Thoracic aorta (tissue), 2 donors: ENCODE results near the gene NEK4. TPM values are rescaled to one million over a fixed set of nuclear protein-coding genes. Genes with fewer than 3 reads are reported as not detected.
"Not testable (repeated sequence)": the region's sequence is repeated elsewhere in the genome, so short reads cannot be mapped to it uniquely, and the experiment has no call there.

Experiments used
- ATAC-seq: fragments of 150-250 bp; one replicate; pipeline ENCODE4 v1.8.0; 2017; ENCODE audit warnings: low read depth; ENCODE audit not compliant: insufficient number of reproducible peaks, low FRiP score
- DNase-seq: peaks from one replicate; pipeline ENCODE4 v3.0.0-alpha.2; 2020; ENCODE audit warnings: low spot score
- H3K27ac ChIP-seq, 2 donors: fragments of 200-600 bp; sonication (generic); 1 replicate in 1 of 2; 2 replicates in 1 of 2; pipeline ENCODE4 v1.5.1; 2016; ENCODE audit warnings: mild to moderate bottlenecking in 2 of 2, moderate library complexity in 2 of 2
- H3K27me3 ChIP-seq: fragments of 200-600 bp; sonication (generic); replicated peaks from 2 replicates; pipeline ENCODE4 v1.6.0; 2016; ENCODE audit warnings: mild to moderate bottlenecking; ENCODE audit not compliant: insufficient read depth
- H3K36me3 ChIP-seq: fragments of 200-600 bp; sonication (generic); one replicate; pipeline ENCODE4 v1.5.1; 2016
- H3K4me1 ChIP-seq, 2 donors: fragments of 200-600 bp; sonication (generic); 1 replicate in 1 of 2; 2 replicates in 1 of 2; pipeline versions ENCODE4 v1.5.1 to v1.6.0; 2016; ENCODE audit warnings: low read depth in 2 of 2, mild to moderate bottlenecking in 1 of 2; ENCODE audit not compliant: control insufficient read depth in 1 of 2
- H3K4me3 ChIP-seq: fragments of 200-600 bp; sonication (generic); 2 replicates; pipeline ENCODE4 v1.5.1; 2016; ENCODE audit warnings: mild to moderate bottlenecking
- H3K9me3 ChIP-seq: fragments of 200-600 bp; sonication (generic); 2 replicates; pipeline ENCODE4 v1.5.1; 2016
- total RNA-seq, 2 donors: library from RNA; depleted of rRNA; stranded (reverse); fragments of >200 nt; gene quantifications; one replicate each; pipeline versions ENCODE4 v1.1.0 to v1.2.3, GENCODE V29; 2016
- TF ChIP-seq, protein P1 (sequence below): fragments of 200-600 bp; sonication (generic); IDR thresholded peaks from one replicate; pipeline ENCODE4 v1.5.1; 2019; ENCODE audit warnings: antibody characterized with exemption

The NEK4 gene
- total RNA-seq, 2 donors from 2014 or later: 17.5 to 24.4 TPM

DNA sequence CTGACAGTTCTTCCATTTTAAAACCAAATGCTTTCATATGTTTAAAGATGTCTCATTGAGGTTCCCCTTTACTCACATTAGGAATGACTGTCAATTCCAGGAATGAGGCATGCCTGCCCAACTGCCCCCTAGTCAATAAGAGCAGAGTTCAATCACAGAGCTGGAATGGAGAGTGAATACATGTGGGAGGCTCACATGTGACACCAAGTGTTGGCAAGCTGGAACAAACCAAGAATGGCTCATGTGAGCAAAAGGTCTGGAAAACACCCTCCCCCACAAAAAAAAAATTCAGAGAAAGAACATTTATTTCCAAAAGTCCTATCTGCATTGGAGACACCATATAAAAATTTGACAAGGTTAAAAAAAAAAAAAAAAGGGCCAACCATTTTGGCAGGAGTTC, 88.7 kb downstream of the NEK4 start:
- TF ChIP-seq, protein P1, sequence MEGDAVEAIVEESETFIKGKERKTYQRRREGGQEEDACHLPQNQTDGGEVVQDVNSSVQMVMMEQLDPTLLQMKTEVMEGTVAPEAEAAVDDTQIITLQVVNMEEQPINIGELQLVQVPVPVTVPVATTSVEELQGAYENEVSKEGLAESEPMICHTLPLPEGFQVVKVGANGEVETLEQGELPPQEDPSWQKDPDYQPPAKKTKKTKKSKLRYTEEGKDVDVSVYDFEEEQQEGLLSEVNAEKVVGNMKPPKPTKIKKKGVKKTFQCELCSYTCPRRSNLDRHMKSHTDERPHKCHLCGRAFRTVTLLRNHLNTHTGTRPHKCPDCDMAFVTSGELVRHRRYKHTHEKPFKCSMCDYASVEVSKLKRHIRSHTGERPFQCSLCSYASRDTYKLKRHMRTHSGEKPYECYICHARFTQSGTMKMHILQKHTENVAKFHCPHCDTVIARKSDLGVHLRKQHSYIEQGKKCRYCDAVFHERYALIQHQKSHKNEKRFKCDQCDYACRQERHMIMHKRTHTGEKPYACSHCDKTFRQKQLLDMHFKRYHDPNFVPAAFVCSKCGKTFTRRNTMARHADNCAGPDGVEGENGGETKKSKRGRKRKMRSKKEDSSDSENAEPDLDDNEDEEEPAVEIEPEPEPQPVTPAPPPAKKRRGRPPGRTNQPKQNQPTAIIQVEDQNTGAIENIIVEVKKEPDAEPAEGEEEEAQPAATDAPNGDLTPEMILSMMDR: no peak
- H3K4me3 ChIP-seq: no peak overlapping the region
- peaks cover 21% of the 10 kb centered on the region for H3K36me3 ChIP-seq
- H3K27me3 ChIP-seq: no peaks in the 10 kb centered on the region
- DNase-seq (no peak), ATAC-seq (no peak)
- H3K27ac ChIP-seq: peak overlapping the region in 1 of 2 donors; percentile 37
- H3K4me1 ChIP-seq: peaks cover 22 to 49% of the 10 kb centered on the region in 2 donors
- no peaks in the 10 kb centered on the region for H3K9me3 ChIP-seq

DNA sequence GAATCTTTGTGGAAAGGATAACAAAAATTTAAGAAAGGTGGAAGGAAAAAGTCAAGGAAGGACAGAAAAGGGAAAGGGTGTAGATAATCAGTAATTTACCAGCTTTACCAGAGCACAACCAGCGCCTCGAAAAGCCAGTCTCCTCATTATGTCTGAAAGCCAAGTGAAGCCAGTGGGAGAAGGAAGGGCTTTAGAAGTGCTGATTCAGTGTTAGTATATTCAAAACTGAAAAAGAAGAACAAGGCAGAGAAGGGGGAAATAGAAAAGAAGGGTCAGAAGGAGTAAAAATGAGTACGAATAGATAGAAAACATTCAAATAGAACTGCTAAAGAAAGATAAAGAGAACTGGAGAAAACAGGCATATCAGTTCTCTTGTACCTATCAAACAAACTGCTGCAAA, 89.1 kb downstream of the NEK4 start:
- Histone ChIP-seq H3K27ac (peak overlapping the region in 1 of 2 donors; percentile 37), H3K27me3 (no peaks in the 10 kb centered on the region), H3K4me3 (no peak overlapping the region), H3K9me3 (no peaks in the 10 kb centered on the region), H3K4me1 (peaks cover 20 to 44% of the 10 kb centered on the region in 2 donors), H3K36me3 (peaks cover 26% of the 10 kb centered on the region)
- DNase-seq (no peak), ATAC-seq (no peak)
- TF ChIP-seq, protein P1: no peak

DNA sequence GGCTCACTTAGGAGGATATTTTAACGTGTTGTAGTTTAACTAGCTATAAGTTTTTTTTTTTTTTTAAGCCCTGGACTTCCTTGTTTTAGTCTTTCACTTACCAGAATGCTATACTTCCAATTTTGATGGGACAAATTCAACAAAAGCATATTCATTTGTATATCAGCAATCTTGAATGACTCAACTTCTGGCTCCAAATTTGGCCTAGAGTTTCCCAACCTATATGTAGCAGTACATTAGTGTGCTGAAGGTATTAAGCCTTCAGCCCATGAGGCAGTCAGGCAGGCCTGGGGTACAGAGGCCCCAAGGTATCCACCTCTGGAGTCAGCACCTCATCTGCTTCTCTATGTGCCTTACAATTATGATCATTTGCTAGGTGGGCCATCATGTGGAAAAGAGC, 90.9 kb downstream of the NEK4 start:
- H3K4me3 ChIP-seq: no peak overlapping the region
- no peaks in the 10 kb centered on the region for H3K27me3 ChIP-seq
- ATAC-seq (no peak), DNase-seq (no peak)
- no peak overlapping the region for H3K27ac ChIP-seq
- no peaks in the 10 kb centered on the region for H3K9me3 ChIP-seq
- H3K36me3 ChIP-seq: peaks cover 31% of the 10 kb centered on the region
- TF ChIP-seq, protein P1: no peak
- peaks cover 17 to 37% of the 10 kb centered on the region in 2 donors for H3K4me1 ChIP-seq

DNA sequence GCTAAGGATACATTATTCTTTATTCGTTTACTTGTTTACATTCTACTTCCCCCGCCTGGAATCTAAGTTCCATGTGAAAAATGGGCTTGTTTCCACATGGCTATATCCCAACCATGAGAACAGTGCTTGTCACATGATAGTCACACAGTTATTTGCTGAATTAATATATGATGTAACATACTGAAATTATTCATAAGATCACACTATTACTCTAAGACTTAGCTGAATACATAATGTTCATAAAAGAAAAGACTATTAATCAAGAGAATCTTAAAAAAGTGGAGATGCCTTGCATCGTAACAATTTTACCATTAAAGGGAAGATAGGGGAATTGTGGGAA, 91.6 kb downstream of the NEK4 start:
- DNase-seq (no peak), ATAC-seq (no peak)
- TF ChIP-seq, protein P1: no peak
- H3K27ac ChIP-seq: no peak overlapping the region
- no peaks in the 10 kb centered on the region for H3K9me3 ChIP-seq
- H3K4me1 ChIP-seq: peaks cover 10 to 31% of the 10 kb centered on the region in 2 donors
- no peaks in the 10 kb centered on the region for H3K27me3 ChIP-seq
- H3K36me3 ChIP-seq: peaks cover 31% of the 10 kb centered on the region
- H3K4me3 ChIP-seq: no peak overlapping the region

DNA sequence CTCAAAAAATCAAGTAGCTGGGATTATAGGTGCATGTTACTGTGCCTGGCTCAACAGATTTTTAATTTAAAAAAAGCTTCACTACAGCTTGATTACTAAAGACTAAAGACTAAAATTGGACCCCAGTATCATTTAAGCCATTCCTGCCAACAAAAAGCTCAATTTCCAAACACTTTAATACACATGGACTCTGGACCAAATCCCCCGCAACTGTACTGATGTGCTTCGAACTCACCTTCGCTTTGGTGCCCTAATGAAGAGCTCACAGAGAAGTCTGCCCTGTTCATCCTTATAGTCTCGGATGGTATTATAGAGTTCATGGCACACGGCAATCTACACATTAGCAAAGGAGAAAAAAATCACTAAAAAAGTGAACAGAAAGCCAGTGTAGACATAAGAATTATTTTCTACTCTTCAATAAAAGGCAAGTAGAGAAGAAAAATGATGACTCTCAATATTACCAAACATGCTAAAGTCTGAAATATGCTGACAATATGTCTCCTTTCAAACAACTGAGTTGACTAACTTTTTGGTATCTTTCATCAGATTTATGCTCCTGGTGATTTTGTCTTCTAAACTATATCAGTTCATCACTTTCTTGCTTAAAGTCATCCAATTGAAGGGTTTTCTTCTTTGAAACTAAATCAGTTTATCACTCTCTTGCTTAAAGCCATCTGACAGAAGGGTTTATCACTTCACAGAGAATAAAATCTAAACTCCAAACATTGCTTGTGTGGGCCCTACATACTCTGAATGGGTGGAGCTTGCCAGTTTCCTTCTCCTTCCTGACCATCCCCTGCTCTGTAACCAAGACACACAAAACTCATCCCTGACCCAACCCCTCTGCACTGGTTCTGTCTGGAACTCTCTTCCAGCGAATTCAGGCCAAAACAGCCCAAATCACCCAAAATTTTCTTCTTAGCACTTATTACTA, 92.2 kb downstream of the NEK4 start:
- no peak for DNase-seq
- H3K36me3 ChIP-seq: peaks cover 31% of the 10 kb centered on the region
- ATAC-seq: no peak
- no peak overlapping the region for H3K4me3 ChIP-seq
- no peaks in the 10 kb centered on the region for H3K9me3 ChIP-seq
- peaks cover 6 to 25% of the 10 kb centered on the region in 2 donors for H3K4me1 ChIP-seq
- TF ChIP-seq, protein P1: no peak
- H3K27ac ChIP-seq: no peak overlapping the region
- no peaks in the 10 kb centered on the region for H3K27me3 ChIP-seq

DNA sequence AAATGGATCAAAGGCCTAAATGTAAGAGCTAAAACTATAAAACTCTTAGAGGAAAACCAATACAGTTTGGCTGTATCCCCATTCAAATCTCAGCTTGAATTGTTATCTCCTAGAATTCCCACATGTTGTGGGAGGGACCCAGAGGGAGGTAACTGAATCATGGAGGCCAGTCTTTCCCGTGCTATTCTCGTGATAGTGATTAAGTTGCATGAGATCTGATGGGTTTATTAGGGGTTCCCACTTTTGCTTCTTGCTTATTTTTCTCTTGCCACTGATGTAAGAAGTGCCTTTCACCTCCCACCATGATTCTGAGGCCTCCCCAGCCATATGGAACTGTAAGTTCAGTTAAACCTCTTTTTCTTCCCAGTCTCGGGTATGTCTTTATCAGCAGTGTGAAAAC, 94.5 kb downstream of the NEK4 start:
- not testable (repeated sequence) for ATAC-seq, DNase-seq, H3K4me1 ChIP-seq, H3K27ac ChIP-seq, H3K4me3 ChIP-seq, H3K27me3 ChIP-seq, H3K9me3 ChIP-seq
- peaks cover 31% of the 10 kb centered on the region for H3K36me3 ChIP-seq
